ENCODE measurements around the gene KERA.

Gene KERA

DNA sequence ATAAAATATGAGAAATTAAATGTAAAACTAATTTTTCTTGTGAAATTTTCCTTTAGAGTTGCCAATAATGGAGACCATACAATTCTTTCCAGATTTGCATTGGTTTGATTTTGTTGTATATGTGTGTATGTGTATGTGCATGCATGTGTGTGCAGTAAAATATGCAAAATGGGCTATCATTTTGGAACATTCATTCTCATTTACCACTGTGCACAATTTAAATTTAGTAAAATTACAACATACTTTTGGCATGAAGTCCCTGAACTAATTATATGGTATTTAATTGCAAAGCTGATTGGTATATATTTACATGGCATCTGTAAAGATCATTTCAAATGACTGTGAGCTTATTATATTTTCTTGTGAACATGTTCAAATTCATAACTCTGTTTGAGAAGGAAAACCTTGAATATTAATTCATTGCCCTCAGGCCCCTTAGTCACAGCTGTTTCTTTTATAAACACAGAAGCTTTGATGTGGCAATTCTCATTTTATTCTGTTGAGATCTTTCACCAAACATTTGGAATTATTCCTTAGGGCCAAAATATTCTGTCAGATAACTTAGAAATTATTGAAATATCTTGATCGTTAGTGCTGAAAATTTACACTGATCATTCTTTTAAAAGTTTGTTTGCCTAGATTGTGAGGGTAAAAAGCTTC is 17.6 kb downstream of the KERA start:
- DNase-seq (ENCODE audit: insufficient read length, low spot score): no peak
- TF ChIP-seq, protein P1, sequence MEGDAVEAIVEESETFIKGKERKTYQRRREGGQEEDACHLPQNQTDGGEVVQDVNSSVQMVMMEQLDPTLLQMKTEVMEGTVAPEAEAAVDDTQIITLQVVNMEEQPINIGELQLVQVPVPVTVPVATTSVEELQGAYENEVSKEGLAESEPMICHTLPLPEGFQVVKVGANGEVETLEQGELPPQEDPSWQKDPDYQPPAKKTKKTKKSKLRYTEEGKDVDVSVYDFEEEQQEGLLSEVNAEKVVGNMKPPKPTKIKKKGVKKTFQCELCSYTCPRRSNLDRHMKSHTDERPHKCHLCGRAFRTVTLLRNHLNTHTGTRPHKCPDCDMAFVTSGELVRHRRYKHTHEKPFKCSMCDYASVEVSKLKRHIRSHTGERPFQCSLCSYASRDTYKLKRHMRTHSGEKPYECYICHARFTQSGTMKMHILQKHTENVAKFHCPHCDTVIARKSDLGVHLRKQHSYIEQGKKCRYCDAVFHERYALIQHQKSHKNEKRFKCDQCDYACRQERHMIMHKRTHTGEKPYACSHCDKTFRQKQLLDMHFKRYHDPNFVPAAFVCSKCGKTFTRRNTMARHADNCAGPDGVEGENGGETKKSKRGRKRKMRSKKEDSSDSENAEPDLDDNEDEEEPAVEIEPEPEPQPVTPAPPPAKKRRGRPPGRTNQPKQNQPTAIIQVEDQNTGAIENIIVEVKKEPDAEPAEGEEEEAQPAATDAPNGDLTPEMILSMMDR (IDR thresholded peaks at IDR 0.05; ENCODE audit: insufficient read depth, missing control alignments): no peak
- no peak for FAIRE-seq

DNA sequence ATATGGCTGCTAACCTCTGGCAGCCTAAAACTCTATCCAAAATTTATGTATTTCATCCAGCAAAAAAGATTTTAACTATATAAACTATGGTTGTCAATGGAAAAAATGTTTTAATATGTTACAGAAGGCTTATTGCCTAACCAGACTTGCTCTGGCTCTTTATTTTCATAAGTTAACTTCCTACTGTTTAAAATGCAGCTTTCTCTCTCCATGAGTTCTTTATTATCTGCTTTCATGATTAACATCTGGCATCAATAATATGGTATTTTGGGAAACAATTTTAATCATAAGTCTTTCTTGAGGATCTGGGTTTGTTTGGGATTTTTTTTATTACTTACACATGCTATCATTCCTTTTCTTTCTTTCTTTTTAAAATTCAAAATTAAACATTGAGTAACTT is 20.5 kb downstream of the KERA start:
- no peak for DNase-seq (ENCODE audit: insufficient read length, low spot score)
- TF ChIP-seq, protein P1 (IDR thresholded peaks at IDR 0.05; ENCODE audit: insufficient read depth, missing control alignments): no peak
- FAIRE-seq: no peak

DNA sequence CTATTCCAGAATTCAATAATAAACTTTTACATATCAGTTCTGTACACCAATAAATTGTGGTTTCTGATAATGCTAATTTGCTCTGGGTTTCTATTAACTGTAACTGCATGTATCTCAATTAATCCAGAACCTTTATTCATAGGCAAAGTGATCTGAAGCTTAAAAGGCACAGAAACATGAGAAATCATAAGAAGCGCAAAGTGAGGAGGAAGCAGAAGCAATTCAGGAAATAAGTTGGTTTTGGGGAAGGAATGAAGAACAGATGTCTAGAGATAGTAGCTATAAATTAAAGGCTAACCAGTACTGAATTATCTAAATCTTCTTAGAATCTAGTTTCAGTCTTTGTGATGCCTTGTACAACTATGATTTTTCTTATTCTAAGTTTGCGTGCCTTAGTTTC is 24.6 kb downstream of the KERA start:
- TF ChIP-seq, protein P1 (IDR thresholded peaks at IDR 0.05; ENCODE audit: insufficient read depth, missing control alignments): no peak
- FAIRE-seq (no peak), DNase-seq (ENCODE audit: insufficient read length, low spot score) (no peak)

DNA sequence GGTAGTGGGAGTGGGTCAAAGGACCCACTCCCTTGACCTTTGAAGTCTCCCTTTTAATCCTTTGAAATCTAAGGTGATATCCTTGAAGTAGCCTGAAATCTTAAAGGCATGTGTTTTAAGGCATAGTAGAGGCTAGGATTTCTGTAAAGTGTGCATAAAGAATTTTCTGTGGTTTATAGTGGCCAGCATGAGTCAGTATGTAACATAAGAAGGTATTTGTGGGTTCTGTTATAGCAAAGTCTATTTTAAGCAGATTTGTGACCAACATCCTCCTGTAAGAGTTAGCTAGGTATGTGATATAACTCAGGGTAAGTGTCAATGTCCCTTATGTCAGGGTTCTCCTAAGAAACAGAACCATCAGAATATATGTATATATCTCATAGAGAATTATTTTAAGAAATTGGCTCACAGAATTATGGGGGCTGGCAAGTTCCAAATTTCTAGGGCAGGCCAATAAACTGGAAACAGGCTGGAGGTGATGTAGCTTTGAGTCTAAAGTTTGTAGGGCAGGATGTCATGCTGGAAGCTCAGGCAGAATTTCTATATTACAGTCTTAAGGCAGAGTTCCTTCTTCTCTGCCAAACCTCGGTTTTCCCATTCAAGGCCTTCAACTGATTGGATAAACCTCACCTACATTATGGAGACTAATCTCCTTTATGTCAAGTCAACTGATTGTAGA is 34.4 kb downstream of the KERA start:
- no peak for DNase-seq (ENCODE audit: insufficient read length, low spot score)
- no peak for FAIRE-seq
- TF ChIP-seq, protein P1 (IDR thresholded peaks at IDR 0.05; ENCODE audit: insufficient read depth, missing control alignments): no peak

DNA sequence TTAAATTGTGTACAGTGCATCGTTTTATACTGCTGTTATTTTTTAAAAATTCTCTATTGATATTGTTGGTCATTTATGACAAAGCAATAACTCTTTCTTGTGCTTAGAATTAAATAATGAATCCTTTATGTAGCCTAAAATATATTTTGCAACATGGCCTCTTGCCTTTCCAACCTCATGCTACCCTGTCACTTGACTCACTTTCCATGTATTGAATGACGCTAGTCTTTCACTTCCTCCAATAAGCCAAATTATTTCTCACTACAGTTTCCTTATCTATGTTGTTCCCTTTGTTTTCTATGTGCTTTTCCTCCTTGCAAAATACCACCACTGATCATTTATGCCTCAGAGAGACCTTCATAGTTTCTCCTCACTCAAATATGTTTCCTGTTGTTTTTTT is 36.7 kb downstream of the KERA start:
- FAIRE-seq (no peak), DNase-seq (ENCODE audit: insufficient read length, low spot score) (no peak)
- TF ChIP-seq, protein P1 (IDR thresholded peaks at IDR 0.05; ENCODE audit: insufficient read depth, missing control alignments): no peak

DNA sequence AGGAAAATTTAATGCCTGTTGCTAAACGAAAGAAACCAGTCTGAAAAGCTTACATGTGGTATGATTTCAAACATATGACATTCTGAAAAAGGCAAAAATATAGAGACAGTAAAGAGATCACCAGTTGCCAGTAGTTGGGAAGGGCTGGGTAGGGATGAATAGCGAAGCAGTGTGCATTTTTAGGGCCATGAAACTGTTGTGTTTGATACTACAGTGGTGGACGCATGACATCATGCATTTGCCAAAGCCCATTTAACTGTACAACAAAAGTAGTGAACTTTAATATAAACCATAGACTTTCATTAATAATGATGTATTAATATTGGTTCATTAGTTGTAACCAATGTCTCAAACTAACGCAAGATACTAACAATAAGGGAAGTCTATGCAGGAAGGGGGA is 38.4 kb downstream of the KERA start:
- FAIRE-seq: no peak
- TF ChIP-seq, protein P1 (IDR thresholded peaks at IDR 0.05; ENCODE audit: insufficient read depth, missing control alignments): no peak
- no peak for DNase-seq (ENCODE audit: insufficient read length, low spot score)
